Measurements from ENCODE around the gene DGLUCY.
"Not testable (repeated sequence)": the region's sequence is repeated elsewhere in the genome, so short reads cannot be mapped to it uniquely, and the experiment has no call there.

Gene DGLUCY

DNA sequence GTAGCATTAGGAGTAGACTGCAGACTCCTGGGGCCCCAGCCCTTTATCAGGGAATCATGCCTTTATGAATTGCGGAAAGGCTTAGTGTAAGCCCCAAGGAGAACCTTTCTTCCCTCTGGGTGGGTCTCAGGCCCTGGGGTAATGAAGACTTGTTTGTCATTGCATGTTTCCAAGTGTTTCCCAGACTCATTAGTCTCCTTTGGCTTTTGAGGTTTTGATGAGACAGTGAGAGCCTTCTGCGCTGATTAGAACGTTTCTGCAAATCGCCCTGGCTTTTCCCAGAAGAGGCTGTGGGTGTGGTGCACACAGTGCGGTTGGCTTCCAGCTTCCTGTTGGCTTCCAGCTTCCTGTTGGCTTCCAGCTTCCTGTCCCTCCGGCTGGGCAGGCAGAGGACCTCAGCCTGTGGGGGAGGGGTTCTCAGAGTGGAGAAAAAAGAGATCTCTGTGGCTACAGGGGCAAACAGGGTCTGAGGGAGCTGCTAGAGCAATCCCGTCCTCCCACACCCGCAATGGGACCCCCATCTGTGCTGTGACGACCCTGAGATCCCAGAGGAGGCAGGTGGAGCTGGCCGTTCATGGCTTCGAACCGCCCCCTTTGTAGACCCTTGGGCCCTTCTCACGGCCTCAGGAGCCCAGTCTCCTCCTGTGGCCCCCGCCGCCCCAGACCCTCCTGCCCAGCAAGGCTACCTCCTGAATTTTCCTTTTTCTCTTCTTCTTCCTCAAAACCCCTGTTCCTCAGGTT lies 88.5 kb downstream of the DGLUCY start:
- in situ Hi-C loops (cut with MboI; ENCODE audit: low sequenced_read_pairs), result no loop called here

DNA sequence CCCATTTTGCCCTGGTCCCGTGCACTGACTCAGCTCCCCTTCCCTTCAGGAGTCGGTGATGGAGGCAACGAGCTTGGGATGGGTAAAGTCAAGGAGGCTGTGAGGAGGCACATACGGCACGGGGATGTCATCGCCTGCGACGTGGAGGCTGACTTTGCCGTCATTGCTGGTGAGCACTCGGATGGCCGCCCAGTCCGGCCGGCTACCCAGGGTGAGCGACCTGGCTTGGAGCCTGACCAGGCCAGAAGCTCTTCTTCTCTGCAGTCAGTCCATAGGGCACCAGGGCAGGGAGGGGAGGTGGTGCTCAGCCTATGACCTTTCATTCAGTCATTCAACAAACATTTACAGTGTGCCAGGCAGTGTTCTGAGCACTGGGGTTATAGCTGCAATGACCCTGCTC lies 90.8 kb downstream of the DGLUCY start:
- in situ Hi-C loops (cut with MboI; ENCODE audit: low sequenced_read_pairs), result no loop called here

DNA sequence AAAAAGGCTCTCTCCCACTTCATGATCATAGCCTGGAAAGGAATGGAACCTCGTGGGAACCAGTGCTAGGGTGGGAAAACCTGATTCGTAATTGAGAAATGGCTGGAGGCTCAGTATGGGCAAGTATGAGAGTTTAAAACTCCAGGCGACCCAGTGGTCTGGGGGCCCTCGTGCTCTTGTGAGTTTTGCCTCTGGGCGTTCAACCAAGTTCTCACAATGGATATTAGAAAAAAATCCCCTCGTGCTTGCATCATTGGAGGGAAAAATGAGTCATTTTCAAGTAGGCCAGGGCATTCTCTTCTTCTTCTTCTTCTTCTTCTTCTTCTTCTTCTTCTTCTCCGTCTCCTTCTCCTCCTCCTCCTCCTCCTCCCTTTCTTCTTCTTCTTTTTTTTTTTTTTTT lies 91.6 kb downstream of the DGLUCY start:
- in situ Hi-C loops (cut with MboI; ENCODE audit: low sequenced_read_pairs), result no loop called here

DNA sequence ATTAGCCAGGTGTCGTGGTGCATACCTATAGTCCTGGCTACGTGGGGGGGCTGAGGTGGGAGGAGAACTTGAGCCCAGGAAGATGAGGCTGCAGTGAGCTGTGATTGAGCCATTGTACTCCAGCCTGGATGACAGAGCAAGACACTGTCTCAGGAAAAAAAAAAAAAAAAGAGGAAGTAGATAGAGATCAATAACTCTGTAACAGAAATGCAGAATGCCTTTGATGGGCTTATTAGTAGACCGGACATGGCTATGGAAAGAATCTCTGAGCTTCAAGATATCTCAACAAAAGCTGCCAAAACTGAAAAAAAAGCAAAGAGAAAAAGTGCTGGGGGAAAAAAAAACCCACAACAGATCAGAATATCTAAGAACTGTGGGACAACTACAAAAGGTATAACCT lies 93.1 kb downstream of the DGLUCY start:
- in situ Hi-C loops (cut with MboI; ENCODE audit: low sequenced_read_pairs), result no loop called here

DNA sequence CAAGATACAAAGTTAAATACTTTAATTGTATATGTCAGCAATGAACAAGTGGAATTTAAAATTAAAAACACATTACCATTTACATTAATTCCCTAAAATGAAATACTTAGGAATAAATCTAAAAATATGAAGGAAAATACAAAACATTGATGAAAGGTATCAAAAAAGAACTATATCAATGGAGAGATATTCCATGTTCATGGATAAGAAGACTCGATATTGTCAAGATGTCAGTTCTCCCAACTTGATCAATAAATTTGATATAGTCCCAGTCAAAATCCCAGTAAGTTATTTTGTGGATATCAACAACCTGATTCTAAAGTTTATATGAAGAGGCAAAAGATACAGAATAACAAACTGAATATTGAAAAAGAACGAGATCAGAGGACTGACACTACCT lies 97.1 kb downstream of the DGLUCY start:
- in situ Hi-C loops (cut with MboI; ENCODE audit: low sequenced_read_pairs), result no loop called here

DNA sequence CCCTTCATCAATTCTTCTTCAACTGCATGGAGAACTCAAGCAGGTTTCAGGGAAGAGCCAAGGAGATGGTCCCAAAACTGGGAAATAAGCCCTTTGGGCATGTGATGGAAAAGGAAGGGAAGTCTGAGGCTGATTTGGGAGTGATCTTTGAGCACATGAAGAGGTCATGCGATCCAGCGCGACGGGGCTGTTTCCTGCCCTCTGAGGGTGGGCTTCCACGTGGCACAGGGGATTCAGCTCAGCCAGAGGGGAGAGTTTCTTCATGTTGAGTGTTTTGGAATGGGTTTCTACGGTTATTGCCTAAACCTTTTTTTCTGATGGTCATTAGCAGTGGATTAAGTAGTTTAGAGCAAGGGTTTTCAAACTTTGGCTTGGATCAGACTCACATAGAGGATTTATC lies 100.4 kb downstream of the DGLUCY start:
- in situ Hi-C loops (cut with MboI; ENCODE audit: low sequenced_read_pairs), result no loop called here

DNA sequence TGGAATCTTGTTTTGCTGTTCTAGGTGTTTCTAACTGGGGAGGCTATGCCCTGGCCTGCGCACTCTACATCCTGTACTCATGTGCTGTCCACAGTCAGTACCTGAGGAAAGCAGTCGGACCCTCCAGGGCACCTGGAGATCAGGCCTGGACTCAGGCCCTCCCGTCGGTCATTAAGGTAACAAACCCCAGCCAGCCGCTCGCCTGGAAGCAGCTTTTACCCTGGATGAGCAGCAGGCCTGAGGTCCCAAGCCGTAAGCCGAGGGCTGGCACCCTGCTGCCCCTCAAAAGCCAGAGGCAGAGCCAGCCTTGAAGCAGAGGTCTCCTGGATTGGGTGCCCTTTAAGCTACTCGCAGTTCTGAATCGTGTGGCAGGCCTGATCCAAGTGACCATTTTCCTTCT lies 101.5 kb downstream of the DGLUCY start:
- in situ Hi-C loops (cut with MboI; ENCODE audit: low sequenced_read_pairs), result no loop called here

DNA sequence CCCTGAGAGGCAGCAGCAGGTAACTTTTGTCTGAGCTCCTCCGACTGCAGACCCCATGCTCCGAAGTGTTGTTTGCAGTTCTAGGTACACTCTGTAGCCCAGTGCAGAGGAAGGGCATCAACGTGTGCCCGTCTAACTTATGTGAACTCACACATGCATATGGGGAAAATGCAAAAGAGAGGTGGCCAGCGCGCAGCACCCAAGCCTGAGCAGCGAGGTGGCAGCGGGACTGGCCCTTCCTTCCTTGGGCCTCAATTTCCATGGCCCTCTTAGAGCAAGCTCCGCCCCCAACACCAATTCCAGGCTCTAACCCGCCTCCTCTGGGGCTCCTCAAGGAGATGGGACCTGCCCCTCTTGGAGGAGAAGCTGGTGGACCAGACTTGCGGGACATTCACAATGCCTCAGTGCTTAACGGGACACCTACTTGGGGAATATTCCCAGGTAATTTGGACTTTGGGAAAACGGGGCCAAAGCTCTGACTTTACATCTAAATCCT lies 102.9 kb downstream of the DGLUCY start:
- in situ Hi-C loops (cut with MboI; ENCODE audit: low sequenced_read_pairs), result no loop called here

DNA sequence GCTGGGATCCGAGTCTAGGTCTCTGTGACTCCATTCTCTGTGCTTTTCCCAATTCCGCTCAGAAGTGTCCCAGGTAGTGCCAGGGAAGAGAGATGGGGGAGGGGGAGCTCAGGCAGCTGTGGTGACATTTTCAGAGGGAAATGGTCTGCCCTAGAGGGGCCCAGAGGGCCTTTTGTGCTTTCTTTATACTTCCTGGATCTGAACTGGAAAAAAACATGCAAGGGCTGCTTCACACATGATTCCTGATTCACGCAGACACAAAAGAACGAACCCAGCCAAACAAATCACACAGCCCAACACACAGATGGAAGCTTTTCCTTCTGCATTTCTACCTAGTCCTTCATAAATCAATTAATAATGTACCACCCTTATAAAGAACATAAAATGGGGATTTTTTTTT lies 104.1 kb downstream of the DGLUCY start:
- in situ Hi-C loops (cut with MboI; ENCODE audit: low sequenced_read_pairs), result no loop called here

DNA sequence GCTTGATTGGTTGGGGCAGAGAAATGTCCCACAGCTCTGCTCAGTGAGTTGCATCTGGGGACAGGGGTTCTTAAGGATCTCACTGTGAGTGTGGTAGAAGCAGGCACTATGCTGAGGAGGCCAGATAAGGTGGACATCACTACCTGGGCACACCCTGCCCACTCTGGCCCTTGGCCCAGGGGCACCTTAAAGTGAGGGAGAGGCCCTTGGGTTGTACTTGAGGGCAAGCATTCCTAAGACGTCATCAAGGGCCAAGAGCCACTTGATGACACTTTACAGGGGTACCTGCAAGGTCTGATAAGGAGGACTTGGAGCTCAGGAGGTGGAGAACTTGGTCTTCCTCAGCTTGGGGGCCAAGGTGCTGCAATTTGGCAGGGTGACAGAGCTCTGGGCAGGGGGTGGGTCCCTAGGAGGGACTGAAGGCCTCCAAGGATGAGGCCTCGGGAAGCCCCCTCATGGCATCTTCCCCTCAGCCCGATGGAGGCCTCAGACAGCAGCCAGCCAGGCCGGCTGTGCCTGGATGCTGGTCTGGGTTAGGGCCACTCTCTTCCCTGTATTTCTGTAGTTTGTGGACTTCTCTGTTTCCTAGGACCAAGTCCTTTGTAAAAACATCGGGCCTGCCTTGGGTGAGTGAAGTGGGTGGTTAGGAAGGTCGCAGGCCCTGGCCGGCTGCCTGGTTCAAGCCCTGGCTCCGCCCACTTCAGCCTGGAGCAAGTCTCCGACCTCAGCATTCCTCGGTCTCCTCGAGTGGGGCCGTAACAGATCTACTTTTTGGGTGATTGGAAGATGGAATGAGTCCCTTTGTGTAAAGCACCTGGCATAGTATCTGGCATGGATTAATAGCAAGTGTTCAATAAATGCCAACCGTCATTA lies 105.9 kb downstream of the DGLUCY start:
- in situ Hi-C loops (cut with MboI; ENCODE audit: low sequenced_read_pairs), result no loop called here

DNA sequence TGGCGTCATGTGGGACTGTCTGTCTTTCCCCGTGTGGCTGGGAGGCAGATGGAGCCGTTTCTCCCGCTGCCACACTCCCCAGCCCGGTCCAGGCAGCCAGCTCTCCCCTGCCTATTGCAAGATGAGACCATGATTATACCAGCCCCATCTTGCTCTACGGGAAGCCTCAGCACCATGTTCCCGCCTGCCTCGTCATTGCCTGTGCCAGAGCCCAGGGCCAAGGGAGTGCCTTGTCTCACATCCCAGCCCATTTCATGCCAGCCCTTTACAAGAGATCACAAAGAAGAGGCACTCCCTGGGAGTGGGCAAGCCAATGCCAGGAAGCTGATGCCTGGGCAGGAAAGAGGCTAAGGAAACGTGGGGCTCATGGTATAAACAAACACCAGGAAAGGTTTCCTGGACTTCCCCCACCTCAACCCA lies 106.7 kb downstream of the DGLUCY start:
- in situ Hi-C loops (cut with MboI; ENCODE audit: low sequenced_read_pairs), result no loop called here

DNA sequence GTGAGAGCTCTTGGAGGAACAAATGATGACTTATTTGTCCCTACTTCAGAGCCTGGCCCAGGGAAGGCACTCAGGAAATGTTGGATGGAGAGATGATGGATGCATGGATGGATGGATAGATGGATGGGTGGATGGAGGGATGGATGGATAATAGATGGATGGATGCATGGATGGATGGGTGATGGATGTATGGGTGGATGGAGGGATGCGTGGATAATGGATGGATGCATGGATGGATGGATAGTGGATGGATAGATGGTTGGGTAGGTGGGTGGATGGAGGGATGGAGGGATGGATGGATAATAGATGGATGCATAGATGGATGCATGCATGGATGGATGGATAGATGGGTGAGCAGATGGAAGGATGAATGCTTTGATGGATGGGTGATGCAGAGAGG lies 107.4 kb downstream of the DGLUCY start:
- in situ Hi-C loops (cut with MboI; ENCODE audit: low sequenced_read_pairs), result no loop called here

DNA sequence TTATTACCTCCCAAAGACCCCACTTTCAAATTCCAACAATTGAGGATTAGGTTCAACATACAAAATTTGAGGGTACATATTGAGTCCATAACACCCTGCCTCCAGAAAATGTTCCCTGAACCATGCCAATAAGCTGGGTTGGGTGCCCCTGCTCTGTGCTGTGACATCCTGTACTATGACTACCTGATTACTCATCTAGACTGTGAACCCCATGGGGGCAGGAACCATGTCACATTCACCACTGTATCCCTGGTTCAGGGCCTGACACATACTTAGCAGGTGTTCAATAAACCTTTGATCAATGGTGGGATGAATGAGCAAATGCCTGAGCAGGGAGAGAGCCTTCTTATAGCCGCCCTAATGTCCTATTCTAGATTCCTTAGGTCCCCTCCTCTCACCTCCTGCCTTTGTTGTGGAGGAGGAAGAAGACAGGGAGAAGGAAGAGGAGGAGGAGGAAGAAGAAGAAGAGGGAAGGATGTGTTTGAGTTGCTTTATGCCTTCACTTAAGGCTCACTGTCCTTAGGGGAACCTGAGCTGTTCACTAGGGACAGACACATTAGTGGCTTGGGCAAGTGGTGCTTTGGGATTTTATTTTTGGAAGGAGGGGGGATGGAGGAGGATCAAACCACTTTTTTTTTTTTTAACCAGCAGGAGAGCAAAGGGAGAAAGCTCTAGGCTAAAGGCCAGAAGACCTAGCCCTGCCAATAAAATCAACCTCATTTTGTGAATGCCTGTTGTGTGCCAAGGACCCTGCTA lies 109.3 kb downstream of the DGLUCY start:
- in situ Hi-C loops (cut with MboI; ENCODE audit: low sequenced_read_pairs), result no loop called here

DNA sequence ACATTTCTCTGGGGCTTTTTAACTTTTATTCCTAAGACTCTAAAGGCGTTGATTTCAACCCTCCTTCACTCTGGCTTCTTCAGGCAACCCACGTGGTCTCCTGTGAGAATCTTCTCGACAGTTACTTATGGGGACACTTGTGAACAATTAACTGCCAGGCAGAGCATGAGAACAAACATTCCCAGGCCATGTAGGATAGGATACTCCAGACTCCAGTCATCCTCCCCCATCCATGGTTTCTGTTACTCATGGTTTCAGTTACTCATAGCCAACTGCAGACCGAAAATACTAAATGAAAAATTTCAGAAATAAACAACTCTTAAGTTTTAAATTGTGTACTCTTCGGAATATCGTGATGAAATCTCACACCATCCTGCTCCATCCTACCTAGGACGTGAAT lies 111.2 kb downstream of the DGLUCY start:
- in situ Hi-C loops (cut with MboI; ENCODE audit: low sequenced_read_pairs), result no loop called here

DNA sequence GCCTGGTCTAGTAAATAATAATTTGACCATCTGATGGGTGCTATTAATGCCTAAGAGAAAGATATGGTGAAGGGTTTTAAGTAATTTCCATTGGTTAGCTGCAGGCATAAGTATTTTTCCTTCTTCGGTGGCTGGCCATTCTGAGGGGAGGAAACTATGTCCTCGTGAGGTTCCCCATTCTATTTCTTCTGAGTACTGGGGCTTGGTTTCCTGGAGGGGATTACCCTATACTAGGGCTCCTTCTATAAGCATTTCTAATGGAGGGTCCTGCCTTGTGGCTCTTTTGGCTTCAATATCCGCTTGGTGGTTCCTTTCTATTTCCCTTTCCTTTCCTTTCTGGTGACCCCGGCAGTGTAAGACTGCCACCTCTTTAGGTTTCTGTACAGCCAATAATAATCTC lies 112.5 kb downstream of the DGLUCY start:
- in situ Hi-C loops (cut with MboI; ENCODE audit: low sequenced_read_pairs), result not testable (repeated sequence)

DNA sequence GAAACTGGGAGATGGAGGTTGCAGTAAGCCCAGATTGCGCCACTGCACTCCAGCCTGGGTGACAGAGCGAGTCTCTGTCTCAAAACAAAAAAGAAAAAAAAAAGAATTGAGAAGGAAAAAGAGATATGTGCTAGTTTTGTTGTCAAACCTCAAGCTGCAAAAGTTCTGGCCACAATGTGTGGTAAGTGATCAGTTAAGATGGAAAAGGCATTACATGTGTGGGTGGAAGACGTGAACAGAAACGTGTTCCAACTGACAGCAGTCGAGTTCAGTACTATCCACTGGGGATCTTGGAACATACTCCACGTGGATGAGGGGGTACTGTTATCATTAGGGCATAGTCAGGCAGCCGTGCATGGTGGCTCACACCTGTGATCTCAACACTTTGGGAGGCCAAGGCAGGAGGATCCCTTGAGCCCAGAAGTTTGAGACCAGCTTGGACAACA lies 113.3 kb downstream of the DGLUCY start:
- in situ Hi-C loops (cut with MboI; ENCODE audit: low sequenced_read_pairs), result no loop called here

DNA sequence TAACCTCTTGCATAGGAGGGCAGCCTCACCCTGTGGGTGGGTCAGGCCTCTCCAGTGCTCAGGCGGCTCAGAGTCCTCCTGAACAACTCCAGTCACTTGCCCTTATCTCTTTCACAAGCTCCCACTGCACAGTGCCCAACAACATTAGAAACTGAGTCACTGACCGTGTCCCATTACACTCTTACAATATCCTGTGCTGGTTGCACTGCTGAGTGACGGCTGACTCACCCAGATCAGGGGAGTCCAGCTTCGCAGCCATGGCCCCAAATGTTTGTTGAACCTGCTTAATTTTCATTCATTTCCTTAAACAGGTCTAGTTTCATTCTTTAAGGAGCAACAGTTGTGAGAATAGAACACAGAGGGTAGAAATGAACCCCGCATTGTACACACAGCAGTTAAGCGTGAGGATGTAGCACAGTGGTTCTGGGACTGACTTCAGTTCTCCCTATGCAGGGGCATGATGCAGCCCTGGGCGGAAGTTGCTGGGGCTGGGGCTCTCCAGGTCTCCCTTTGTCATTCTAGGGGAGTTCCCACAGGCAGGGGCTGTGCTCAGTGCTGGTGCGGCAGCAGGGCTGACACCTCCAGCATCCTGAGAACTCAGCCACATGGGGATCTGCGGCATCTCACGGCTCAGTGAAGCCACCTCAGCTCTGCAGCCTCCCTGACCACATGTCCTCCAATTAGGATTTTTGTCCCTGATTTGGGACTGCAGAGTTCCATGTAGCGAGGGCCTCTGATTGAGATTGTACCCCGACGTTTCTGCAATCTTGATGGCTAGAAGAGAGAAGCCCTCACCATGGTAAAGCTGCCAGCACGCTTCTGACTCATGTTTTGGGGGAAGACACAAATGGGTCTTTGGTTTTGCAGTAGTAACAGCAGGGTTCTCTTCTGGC lies 114.5 kb downstream of the DGLUCY start:
- in situ Hi-C loops (cut with MboI; ENCODE audit: low sequenced_read_pairs), result no loop called here

DNA sequence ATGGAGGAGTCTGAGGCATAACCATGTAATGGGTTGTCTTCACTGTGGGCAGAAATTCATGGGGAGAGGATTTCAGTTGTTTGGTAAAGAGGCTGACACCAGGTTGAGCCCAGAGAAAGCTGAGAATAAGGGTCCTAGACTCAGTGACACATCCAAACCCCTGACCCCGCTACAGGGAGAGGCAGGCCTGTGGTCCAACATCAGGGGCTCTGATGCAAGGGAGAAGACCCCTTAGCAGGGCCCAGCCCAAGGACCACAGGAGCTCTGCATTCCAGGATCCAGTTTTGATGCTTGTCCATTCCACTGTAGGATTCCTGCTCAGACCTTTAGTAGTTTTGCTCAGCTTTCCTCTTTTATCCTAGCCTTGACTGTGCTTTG lies 115.1 kb downstream of the DGLUCY start:
- in situ Hi-C loops (cut with MboI; ENCODE audit: low sequenced_read_pairs), result no loop called here

DNA sequence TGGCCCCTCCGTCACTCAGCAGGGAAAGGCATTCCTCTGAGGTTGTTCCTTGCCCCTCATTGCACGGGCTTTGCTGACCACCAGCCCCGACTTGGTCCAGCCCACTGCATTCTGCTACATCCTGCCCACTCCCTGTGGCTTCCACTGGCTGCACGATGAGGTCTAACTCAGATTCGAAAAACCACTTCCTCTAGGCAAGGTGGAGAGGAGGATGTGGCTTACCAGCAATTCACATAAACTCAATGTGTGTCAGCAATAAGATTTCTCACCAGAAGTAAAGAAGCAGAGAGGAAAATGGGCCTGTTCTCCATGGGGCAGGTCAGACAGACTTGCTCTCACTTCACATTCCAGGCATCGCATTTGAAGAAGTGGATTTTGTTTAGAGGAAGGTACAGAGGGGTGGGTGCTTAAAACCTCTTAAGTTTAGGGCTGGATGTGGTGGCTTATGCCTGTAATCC lies 115.9 kb downstream of the DGLUCY start:
- in situ Hi-C loops (cut with MboI; ENCODE audit: low sequenced_read_pairs), result no loop called here

DNA sequence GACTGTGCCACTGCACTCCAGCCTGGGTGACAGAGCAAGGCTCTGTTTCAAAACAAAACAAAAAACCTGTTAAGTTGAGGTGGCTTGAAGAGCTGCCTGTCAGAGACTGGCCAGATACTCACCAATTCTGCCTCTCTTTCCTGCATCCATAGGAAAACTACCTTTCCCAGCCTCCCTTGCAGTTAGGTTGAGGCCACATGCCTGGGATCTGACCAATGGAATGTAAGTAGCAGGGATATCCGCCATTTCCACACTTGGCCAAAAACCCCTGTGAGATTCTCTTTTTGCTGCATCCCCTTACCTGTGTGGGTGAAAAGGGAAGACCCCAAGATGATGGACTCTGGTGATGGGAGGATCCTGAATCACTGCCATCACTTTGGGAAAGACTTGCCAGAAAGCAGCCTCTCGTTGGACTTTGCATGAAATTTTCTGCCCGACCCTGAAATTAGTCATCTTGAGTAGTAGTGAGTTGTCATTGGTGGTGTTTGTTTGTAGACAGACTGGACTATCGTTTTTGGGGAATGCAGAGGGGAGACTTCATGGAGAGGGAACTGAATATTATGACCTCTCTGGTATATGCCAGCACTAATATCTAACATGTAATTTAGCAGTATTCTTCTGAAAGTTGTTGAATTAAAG lies 116.6 kb downstream of the DGLUCY start:
- in situ Hi-C loops (cut with MboI; ENCODE audit: low sequenced_read_pairs), result no loop called here

All from hTERT RPE-1 (cell line).